ENCODE results near the gene SSR4. TPM values are rescaled to one million over a fixed set of nuclear protein-coding genes. Genes with fewer than 3 reads are reported as not detected.

SSR4 gene
- total RNA-seq, 2 experiments from 2014 or later = 171 to 173 TPM

DNA sequence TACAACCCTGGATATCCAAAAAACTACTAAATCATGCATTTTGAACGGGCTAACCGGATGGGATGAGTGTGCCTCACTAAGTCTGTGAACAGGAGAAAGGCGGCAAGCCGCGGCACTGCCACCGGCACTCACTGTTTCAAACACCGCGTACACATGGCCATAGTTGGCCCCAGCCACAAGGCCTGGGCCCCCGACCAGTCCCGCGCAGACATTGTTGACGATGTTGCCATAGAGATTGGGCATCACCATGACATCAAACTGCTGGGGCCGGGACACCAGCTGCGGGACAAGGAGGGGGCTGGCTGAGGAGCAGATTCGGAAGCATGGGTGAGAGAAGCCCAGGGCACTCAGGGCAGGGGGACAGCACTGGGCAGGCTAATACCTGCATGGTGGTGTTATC, 7.8 kb upstream of the SSR4 start:
- Histone ChIP-seq H3K9me3 (ENCODE audit: control insufficient read depth in 1 of 2, insufficient read depth in 1 of 2, low read length in 2 of 2) (no peaks in the 10 kb centered on the region), H3K27me3 (ENCODE audit: control insufficient read depth in 1 of 2, insufficient read depth in 2 of 2, low read length in 2 of 2) (no peaks in the 10 kb centered on the region), H3K4me1 (ENCODE audit: insufficient read depth, low read length) (peaks cover 4% of the 10 kb centered on the region), H3K27ac (ENCODE audit: low read depth in 1 of 2, low read length in 2 of 2) (no peak overlapping the region), H3K4me3 (ENCODE audit: low read length) (no peak overlapping the region), H3K36me3 (ENCODE audit: insufficient read depth, low read length) (peaks cover 26% of the 10 kb centered on the region)
- POLR2A ChIA-PET = no interaction called here
- Mint-ChIP-seq H3K9me3 (no peaks in the 10 kb centered on the region), H3K4me1 (ENCODE audit: low read depth) (no peaks in the 10 kb centered on the region), H3K4me3 (no peak overlapping the region), H3K27ac (no peak overlapping the region), H3K36me3 (ENCODE audit: low read depth) (peaks cover 11% of the 10 kb centered on the region), H3K27me3 (no peaks in the 10 kb centered on the region)
- TF ChIP-seq, protein P1, sequence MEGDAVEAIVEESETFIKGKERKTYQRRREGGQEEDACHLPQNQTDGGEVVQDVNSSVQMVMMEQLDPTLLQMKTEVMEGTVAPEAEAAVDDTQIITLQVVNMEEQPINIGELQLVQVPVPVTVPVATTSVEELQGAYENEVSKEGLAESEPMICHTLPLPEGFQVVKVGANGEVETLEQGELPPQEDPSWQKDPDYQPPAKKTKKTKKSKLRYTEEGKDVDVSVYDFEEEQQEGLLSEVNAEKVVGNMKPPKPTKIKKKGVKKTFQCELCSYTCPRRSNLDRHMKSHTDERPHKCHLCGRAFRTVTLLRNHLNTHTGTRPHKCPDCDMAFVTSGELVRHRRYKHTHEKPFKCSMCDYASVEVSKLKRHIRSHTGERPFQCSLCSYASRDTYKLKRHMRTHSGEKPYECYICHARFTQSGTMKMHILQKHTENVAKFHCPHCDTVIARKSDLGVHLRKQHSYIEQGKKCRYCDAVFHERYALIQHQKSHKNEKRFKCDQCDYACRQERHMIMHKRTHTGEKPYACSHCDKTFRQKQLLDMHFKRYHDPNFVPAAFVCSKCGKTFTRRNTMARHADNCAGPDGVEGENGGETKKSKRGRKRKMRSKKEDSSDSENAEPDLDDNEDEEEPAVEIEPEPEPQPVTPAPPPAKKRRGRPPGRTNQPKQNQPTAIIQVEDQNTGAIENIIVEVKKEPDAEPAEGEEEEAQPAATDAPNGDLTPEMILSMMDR (IDR thresholded peaks at IDR 0.05) = no peak
- intact Hi-C loops (cut with DNase I, micrococcal nuclease) = no loop called here
- CTCF ChIA-PET = no interaction called here
- ATAC-seq (ENCODE audit: poor library complexity) = no peak
- DNase-seq = no peak

- peaks cover 9% of the 10 kb centered on the region for H3K4me1 Mint-ChIP-seq (ENCODE audit: low read depth)
- intact Hi-C loops (cut with DNase I, micrococcal nuclease) = loop anchor here in 1 of 2 experiments (5.0 kb wide), 1 partner anchor 62 kb away; no protein-coding TSS in a partner anchor
- no peaks in the 10 kb centered on the region for H3K9me3 ChIP-seq (ENCODE audit: control insufficient read depth in 1 of 2, insufficient read depth in 1 of 2, low read length in 2 of 2)
- H3K9me3 Mint-ChIP-seq = no peaks in the 10 kb centered on the region
- H3K27me3 ChIP-seq (ENCODE audit: control insufficient read depth in 1 of 2, insufficient read depth in 2 of 2, low read length in 2 of 2) = no peaks in the 10 kb centered on the region
- H3K27me3 Mint-ChIP-seq = no peaks in the 10 kb centered on the region
- peaks cover 26% of the 10 kb centered on the region for H3K36me3 ChIP-seq (ENCODE audit: insufficient read depth, low read length)
- TF ChIP-seq, protein P1 (IDR thresholded peaks at IDR 0.05) = no peak
- H3K27ac Mint-ChIP-seq = no peak overlapping the region
- no peak for DNase-seq
- H3K27ac ChIP-seq (ENCODE audit: low read depth in 1 of 2, low read length in 2 of 2) = no peak overlapping the region
- no peak for ATAC-seq (ENCODE audit: poor library complexity)
- H3K4me1 ChIP-seq (ENCODE audit: insufficient read depth, low read length) = peaks cover 24% of the 10 kb centered on the region
- ChIA-PET POLR2A (no interaction called here), CTCF (no interaction called here)
- H3K36me3 Mint-ChIP-seq (ENCODE audit: low read depth) = peaks cover 22% of the 10 kb centered on the region
- H3K4me3 Mint-ChIP-seq = no peak overlapping the region
- no peak overlapping the region for H3K4me3 ChIP-seq (ENCODE audit: low read length)
Measured at GRCh38 chrX:153789654-153790053, 4.8 kb upstream of the SSR4 start.

DNA sequence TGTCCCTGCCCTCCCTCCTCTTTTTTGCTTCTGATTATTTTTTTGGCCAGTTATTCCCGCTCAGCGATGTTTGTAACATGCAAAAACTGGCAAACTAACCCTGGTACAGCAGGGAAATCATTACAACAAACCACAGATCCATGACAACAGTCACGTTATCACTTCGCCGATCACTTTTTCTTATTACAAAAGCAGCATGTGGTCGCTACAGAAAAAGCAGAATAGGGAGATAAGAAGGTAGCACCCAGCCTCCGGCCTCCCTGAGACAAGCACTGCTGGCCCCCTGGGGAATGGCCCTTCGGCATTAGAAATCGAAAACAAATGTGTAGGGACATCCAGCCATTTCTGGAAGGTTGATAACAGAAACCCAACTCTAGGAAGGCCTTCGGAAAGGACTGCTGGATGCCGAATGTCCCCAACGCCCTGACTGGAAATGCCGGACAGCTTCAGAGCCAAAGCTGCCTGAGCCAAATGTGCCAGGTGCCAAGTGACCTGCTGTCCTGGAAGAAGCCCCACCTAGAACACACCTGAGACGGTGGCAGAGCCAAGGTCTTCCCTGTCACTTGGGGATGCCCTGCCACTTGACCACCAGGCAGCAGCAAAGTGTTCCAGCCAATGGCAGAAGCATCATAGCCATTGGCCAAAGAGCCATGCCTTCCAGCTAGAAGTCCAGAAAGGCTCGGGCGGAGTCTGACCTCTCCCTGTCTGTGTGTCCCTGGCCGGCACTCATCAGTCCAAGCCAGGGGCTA, 3.2 kb upstream of the SSR4 start:
- Mint-ChIP-seq H3K4me3 (no peak overlapping the region), H3K4me1 (ENCODE audit: low read depth) (peaks cover 13% of the 10 kb centered on the region), H3K9me3 (no peaks in the 10 kb centered on the region), H3K27ac (no peak overlapping the region), H3K27me3 (no peaks in the 10 kb centered on the region), H3K36me3 (ENCODE audit: low read depth) (peaks cover 19% of the 10 kb centered on the region)
- intact Hi-C loops (cut with DNase I, micrococcal nuclease) = loop anchor here in 1 of 2 experiments (5.0 kb wide), 1 partner anchor 64 kb away; no protein-coding TSS in a partner anchor
- H3K4me1 ChIP-seq (ENCODE audit: insufficient read depth, low read length) = peaks cover 38% of the 10 kb centered on the region
- peaks cover 24% of the 10 kb centered on the region for H3K36me3 ChIP-seq (ENCODE audit: insufficient read depth, low read length)
- no peaks in the 10 kb centered on the region for H3K9me3 ChIP-seq (ENCODE audit: control insufficient read depth in 1 of 2, insufficient read depth in 1 of 2, low read length in 2 of 2)
- no peak overlapping the region for H3K4me3 ChIP-seq (ENCODE audit: low read length)
- ATAC-seq (ENCODE audit: poor library complexity) (no peak), DNase-seq (no peak)
- no peaks in the 10 kb centered on the region for H3K27me3 ChIP-seq (ENCODE audit: control insufficient read depth in 1 of 2, insufficient read depth in 2 of 2, low read length in 2 of 2)
- TF ChIP-seq, protein P1 (IDR thresholded peaks at IDR 0.05) = no peak
- H3K27ac ChIP-seq (ENCODE audit: low read depth in 1 of 2, low read length in 2 of 2) = no peak overlapping the region
- POLR2A ChIA-PET = interaction anchor here (0.6 kb wide), 1 partner anchor 158 kb away, joined by 3 read pairs; no protein-coding TSS in a partner anchor
- CTCF ChIA-PET = no interaction called here
